ENCODE measurements around the gene GSN. TPM values are rescaled to one million over a fixed set of nuclear protein-coding genes. Genes with fewer than 3 reads are reported as not detected.

GSN gene
- total and polyA plus RNA-seq, 4 experiments from 2014 or later, result 1.9 to 8.7 (median 6.0) TPM

- ChIA-PET POLR2A (ENCODE audit: partially characterized antibody) (no interaction called here), CTCF (ENCODE audit: partially characterized antibody) (interaction anchor here (1.4 to 2.4 kb wide), 2 partner anchors 17 to 47 kb away, joined by 4 to 8 read pairs; no protein-coding TSS in a partner anchor)
- no peak for DNase-seq
- H3K4me3 Mint-ChIP-seq, result no peak overlapping the region
- intact Hi-C loops (cut with micrococcal nuclease), result no loop called here
- peaks cover 0 to 4% of the 10 kb centered on the region in 2 donors for H3K36me3 Mint-ChIP-seq
- Histone ChIP-seq H3K9me3 (ENCODE audit: control insufficient read depth in 1 of 2, low read length in 2 of 2) (no peaks in the 10 kb centered on the region), H3K4me1 (ENCODE audit: insufficient read depth, low read length) (no peaks in the 10 kb centered on the region), H3K36me3 (ENCODE audit: insufficient read depth, low read length) (no peaks in the 10 kb centered on the region), H3K27ac (ENCODE audit: low read depth, low read length) (no peak overlapping the region), H3K4me3 (ENCODE audit: low read length in 2 of 2) (no peak overlapping the region), H3K27me3 (ENCODE audit: insufficient read depth, low read length) (no peaks in the 10 kb centered on the region)
- no peaks in the 10 kb centered on the region for H3K9me3 Mint-ChIP-seq
- peaks cover 0 to 1% of the 10 kb centered on the region in 2 donors for H3K27me3 Mint-ChIP-seq
- no peaks in the 10 kb centered on the region for H3K4me1 Mint-ChIP-seq
- H3K27ac Mint-ChIP-seq, result no peak overlapping the region
Observed at GRCh38 chr9:121260457-121261106, 7.4 kb upstream of the GSN start.

- intact Hi-C loops (cut with micrococcal nuclease), result no loop called here
- Histone ChIP-seq H3K27me3 (ENCODE audit: insufficient read depth, low read length) (no peaks in the 10 kb centered on the region), H3K4me3 (ENCODE audit: low read length in 2 of 2) (no peak overlapping the region), H3K9me3 (ENCODE audit: control insufficient read depth in 1 of 2, low read length in 2 of 2) (no peaks in the 10 kb centered on the region), H3K27ac (ENCODE audit: low read depth, low read length) (no peak overlapping the region), H3K4me1 (ENCODE audit: insufficient read depth, low read length) (no peaks in the 10 kb centered on the region), H3K36me3 (ENCODE audit: insufficient read depth, low read length) (no peaks in the 10 kb centered on the region)
- Mint-ChIP-seq H3K27ac (no peak overlapping the region), H3K4me1 (no peaks in the 10 kb centered on the region), H3K36me3 (peaks cover 0 to 4% of the 10 kb centered on the region in 2 donors), H3K4me3 (no peak overlapping the region), H3K9me3 (no peaks in the 10 kb centered on the region), H3K27me3 (peaks cover 0 to 1% of the 10 kb centered on the region in 2 donors)
- CTCF ChIA-PET (ENCODE audit: partially characterized antibody), result interaction anchor here (2.4 kb wide), 1 partner anchor 17 kb away, joined by 8 read pairs; no protein-coding TSS in a partner anchor
- POLR2A ChIA-PET (ENCODE audit: partially characterized antibody), result no interaction called here
- DNase-seq, result no peak
Observed at GRCh38 chr9:121261107-121261460, 6.9 kb upstream of the GSN start.

- no peaks in the 10 kb centered on the region for H3K27me3 ChIP-seq (ENCODE audit: insufficient read depth, low read length)
- Mint-ChIP-seq H3K27ac (peak overlapping the region in 1 of 7 donors; percentile 42), H3K27me3 (no peaks in the 10 kb centered on the region), H3K9me3 (peaks cover 0 to 2% (median 0%) of the 10 kb centered on the region in 8 donors), H3K4me3 (no peak overlapping the region), H3K36me3 (peaks cover 0 to 4% of the 10 kb centered on the region in 2 donors), H3K4me1 (peaks cover 0 to 3% (median 0%) of the 10 kb centered on the region in 4 donors)
- intact Hi-C loops (cut with micrococcal nuclease), result no loop called here
- ChIA-PET CTCF (ENCODE audit: partially characterized antibody) (no interaction called here), POLR2A (ENCODE audit: partially characterized antibody) (no interaction called here)
- H3K9me3 ChIP-seq (ENCODE audit: control insufficient read depth in 1 of 2, low read length in 2 of 2), result no peaks in the 10 kb centered on the region
- no peaks in the 10 kb centered on the region for H3K36me3 ChIP-seq (ENCODE audit: insufficient read depth, low read length)
- no peak for DNase-seq
- no peak overlapping the region for H3K4me3 ChIP-seq (ENCODE audit: low read length in 2 of 2)
- H3K27ac ChIP-seq (ENCODE audit: low read depth, low read length), result no peak overlapping the region
- H3K4me1 ChIP-seq (ENCODE audit: insufficient read depth, low read length), result no peaks in the 10 kb centered on the region
Observed at GRCh38 chr9:121261755-121262154, 6.2 kb upstream of the GSN start.

- no peaks in the 10 kb centered on the region for H3K9me3 ChIP-seq (ENCODE audit: control insufficient read depth in 1 of 2, low read length in 2 of 2)
- Mint-ChIP-seq H3K27me3 (no peaks in the 10 kb centered on the region), H3K9me3 (peaks cover 0 to 2% (median 0%) of the 10 kb centered on the region in 8 donors), H3K4me3 (no peak overlapping the region), H3K36me3 (peaks cover 0 to 4% of the 10 kb centered on the region in 2 donors), H3K27ac (no peak overlapping the region), H3K4me1 (peaks cover 0 to 4% (median 0%) of the 10 kb centered on the region in 4 donors)
- no peaks in the 10 kb centered on the region for H3K27me3 ChIP-seq (ENCODE audit: insufficient read depth, low read length)
- H3K4me1 ChIP-seq (ENCODE audit: insufficient read depth, low read length), result peaks cover 1% of the 10 kb centered on the region
- intact Hi-C loops (cut with micrococcal nuclease), result no loop called here
- CTCF ChIA-PET (ENCODE audit: partially characterized antibody), result no interaction called here
- H3K4me3 ChIP-seq (ENCODE audit: low read length in 2 of 2), result no peak overlapping the region
- POLR2A ChIA-PET (ENCODE audit: partially characterized antibody), result no interaction called here
- H3K27ac ChIP-seq (ENCODE audit: low read depth, low read length), result no peak overlapping the region
- no peak for DNase-seq
- no peaks in the 10 kb centered on the region for H3K36me3 ChIP-seq (ENCODE audit: insufficient read depth, low read length)
Observed at GRCh38 chr9:121262423-121262822, 5.5 kb upstream of the GSN start.

- H3K27ac Mint-ChIP-seq, result peak overlapping the region in 1 of 7 donors; percentile 16
- ChIA-PET CTCF (ENCODE audit: partially characterized antibody) (no interaction called here), POLR2A (ENCODE audit: partially characterized antibody) (no interaction called here)
- H3K4me3 ChIP-seq (ENCODE audit: low read length in 2 of 2), result no peak overlapping the region
- peaks cover 0 to 8% (median 1%) of the 10 kb centered on the region in 4 donors for H3K4me1 Mint-ChIP-seq
- no peaks in the 10 kb centered on the region for H3K36me3 ChIP-seq (ENCODE audit: insufficient read depth, low read length)
- intact Hi-C loops (cut with micrococcal nuclease), result no loop called here
- peaks cover 5% of the 10 kb centered on the region for H3K4me1 ChIP-seq (ENCODE audit: insufficient read depth, low read length)
- no peak overlapping the region for H3K4me3 Mint-ChIP-seq
- no peaks in the 10 kb centered on the region for H3K27me3 ChIP-seq (ENCODE audit: insufficient read depth, low read length)
- H3K9me3 Mint-ChIP-seq, result peaks cover 0 to 2% (median 0%) of the 10 kb centered on the region in 8 donors
- no peak for DNase-seq
- no peaks in the 10 kb centered on the region for H3K9me3 ChIP-seq (ENCODE audit: control insufficient read depth in 1 of 2, low read length in 2 of 2)
- H3K27me3 Mint-ChIP-seq, result no peaks in the 10 kb centered on the region
- H3K27ac ChIP-seq (ENCODE audit: low read depth, low read length), result no peak overlapping the region
- peaks cover 0 to 4% of the 10 kb centered on the region in 2 donors for H3K36me3 Mint-ChIP-seq
Observed at GRCh38 chr9:121262953-121263352, 5.0 kb upstream of the GSN start.

DNA sequence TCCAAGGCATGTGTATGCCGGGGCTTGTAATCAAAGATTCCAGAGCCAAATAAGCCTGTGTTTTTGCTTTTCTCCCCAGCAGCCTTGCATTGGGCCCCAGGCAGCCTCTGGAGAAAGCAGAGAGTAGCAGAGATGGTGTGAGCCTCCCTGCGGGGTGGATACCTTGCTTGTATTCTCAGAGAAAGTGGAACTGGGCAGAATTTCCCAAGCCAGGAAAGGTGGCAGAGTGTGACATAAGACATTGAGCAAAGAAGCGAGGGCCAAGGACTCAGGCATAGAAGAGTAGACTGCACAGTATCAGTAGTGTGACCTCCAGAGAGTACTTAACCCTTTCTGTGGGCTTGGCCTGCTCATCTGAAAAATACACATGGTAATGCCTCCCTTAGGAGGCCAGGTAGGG lies 1.6 kb upstream of the GSN start:
- DNase-seq, result no peak
- CTCF ChIA-PET (ENCODE audit: partially characterized antibody), result no interaction called here
- peak overlapping the region in 7 of 8 donors; percentile 3 to 68 (median 21) for H3K4me3 Mint-ChIP-seq
- H3K9me3 Mint-ChIP-seq, result peaks cover 0 to 2% (median 0%) of the 10 kb centered on the region in 8 donors
- Histone ChIP-seq H3K4me3 (ENCODE audit: low read length in 2 of 2) (no peak overlapping the region), H3K27ac (ENCODE audit: low read depth, low read length) (no peak overlapping the region), H3K9me3 (ENCODE audit: control insufficient read depth in 1 of 2, low read length in 2 of 2) (no peaks in the 10 kb centered on the region), H3K36me3 (ENCODE audit: insufficient read depth, low read length) (no peaks in the 10 kb centered on the region), H3K4me1 (ENCODE audit: insufficient read depth, low read length) (peaks cover 12% of the 10 kb centered on the region), H3K27me3 (ENCODE audit: insufficient read depth, low read length) (no peaks in the 10 kb centered on the region)
- no peaks in the 10 kb centered on the region for H3K27me3 Mint-ChIP-seq
- intact Hi-C loops (cut with micrococcal nuclease), result no loop called here
- no peaks in the 10 kb centered on the region for H3K36me3 Mint-ChIP-seq
- peaks cover 3 to 17% (median 9%) of the 10 kb centered on the region in 4 donors for H3K4me1 Mint-ChIP-seq
- peak overlapping the region in 1 of 7 donors; percentile 73 for H3K27ac Mint-ChIP-seq
- POLR2A ChIA-PET (ENCODE audit: partially characterized antibody), result no interaction called here

GRCh38 chr9:121266906-121267650 lies 884 bp upstream of the GSN start:
- Mint-ChIP-seq H3K36me3 (no peaks in the 10 kb centered on the region), H3K9me3 (peaks cover 0 to 2% (median 0%) of the 10 kb centered on the region in 8 donors), H3K4me1 (peaks cover 3 to 17% (median 9%) of the 10 kb centered on the region in 4 donors), H3K4me3 (peak overlapping the region; percentile 67 to 83 (median 74)), H3K27ac (no peak overlapping the region), H3K27me3 (no peaks in the 10 kb centered on the region)
- CTCF ChIA-PET (ENCODE audit: partially characterized antibody), result interaction anchor here (1.9 kb wide), 1 partner anchor 53 kb away, joined by 9 read pairs; no protein-coding TSS in a partner anchor
- H3K27ac ChIP-seq (ENCODE audit: low read depth, low read length), result no peak overlapping the region
- POLR2A ChIA-PET (ENCODE audit: partially characterized antibody), result no interaction called here
- H3K4me1 ChIP-seq (ENCODE audit: insufficient read depth, low read length), result peaks cover 12% of the 10 kb centered on the region
- no peaks in the 10 kb centered on the region for H3K27me3 ChIP-seq (ENCODE audit: insufficient read depth, low read length)
- no peaks in the 10 kb centered on the region for H3K36me3 ChIP-seq (ENCODE audit: insufficient read depth, low read length)
- intact Hi-C loops (cut with micrococcal nuclease), result no loop called here
- DNase-seq, result no peak
- H3K9me3 ChIP-seq (ENCODE audit: control insufficient read depth in 1 of 2, low read length in 2 of 2), result no peaks in the 10 kb centered on the region
- H3K4me3 ChIP-seq (ENCODE audit: low read length in 2 of 2), result peak overlapping the region in 1 of 2 donors; percentile 61
